Left forelimb (tissue), 1 donor: ENCODE measurements around the gene TENM3.
A peak's percentile ranks its signal among the peaks of the same experiment; 100 is the strongest.

Experiments used
- DNase-seq: peaks from one replicate; pipeline ENCODE4 v3.0.0-alpha.2; 2018; ENCODE audit warnings: low spot score

Gene TENM3

GRCh38 chr4:182778222-182778982 lies 535.2 kb downstream of the TENM3 start:
- DNase-seq: no peak

GRCh38 chr4:182786991-182787390 lies 543.8 kb downstream of the TENM3 start:
- no peak for DNase-seq

- no peak for DNase-seq
Observed at GRCh38 chr4:182788201-182788600, 545.0 kb downstream of the TENM3 start.

DNA sequence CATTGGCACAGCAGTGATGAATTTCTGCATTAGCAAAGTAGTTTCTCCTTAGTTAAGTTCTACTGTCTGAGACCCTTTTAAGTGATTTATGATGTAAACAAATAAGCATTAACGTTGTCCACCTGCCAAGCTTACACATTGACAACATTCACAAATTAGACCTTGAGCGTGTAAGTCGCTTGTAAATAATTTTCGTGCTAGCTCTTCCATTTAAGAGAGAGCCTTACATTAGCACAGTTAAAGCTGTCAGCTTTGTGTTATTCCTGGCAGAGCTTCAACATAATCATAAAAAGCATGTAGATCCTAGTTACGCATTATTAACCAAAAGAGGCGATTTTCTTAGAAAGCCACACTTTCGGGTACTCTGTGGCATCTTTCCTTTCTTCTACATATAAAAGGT lies 546.3 kb downstream of the TENM3 start:
- DNase-seq: no peak

DNA sequence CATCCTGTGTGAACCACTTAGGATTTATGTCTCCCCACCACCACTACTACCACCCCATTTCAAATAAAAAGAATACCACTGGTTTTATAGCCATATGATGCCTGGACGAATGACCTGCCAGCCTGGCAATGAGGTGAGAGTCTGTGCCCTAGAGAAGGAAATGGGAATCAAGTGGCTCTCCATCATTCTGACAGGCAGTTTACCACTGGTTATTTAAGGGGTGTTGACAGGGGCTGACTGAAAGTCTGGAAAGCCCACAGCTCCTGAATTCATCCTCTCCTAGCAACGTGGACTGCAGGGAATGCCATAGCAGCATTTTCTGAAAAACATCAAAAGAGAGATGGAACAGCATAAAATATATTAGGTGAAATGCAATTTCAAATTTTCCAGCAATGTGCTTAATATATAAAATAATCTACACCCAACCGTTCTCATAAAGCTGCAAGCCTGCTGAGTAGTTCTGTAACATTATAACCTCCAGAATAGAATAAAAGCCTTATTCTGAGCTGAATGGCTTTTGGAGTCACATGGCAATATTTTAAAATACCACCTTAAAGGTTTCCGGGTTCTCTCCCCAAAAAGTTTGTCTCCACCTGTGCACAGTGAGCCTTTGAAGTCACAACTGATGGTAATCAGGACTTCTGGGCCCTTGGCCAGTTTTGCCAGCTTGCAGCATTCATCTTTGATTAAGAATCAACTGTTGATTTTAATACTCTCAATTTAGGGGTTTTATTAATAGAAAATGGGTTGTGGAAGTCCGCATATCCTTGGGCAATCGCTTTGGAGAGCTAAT lies 552.4 kb downstream of the TENM3 start:
- DNase-seq: no peak

- no peak for DNase-seq
Observed at GRCh38 chr4:182799515-182800215, 556.5 kb downstream of the TENM3 start.

DNA sequence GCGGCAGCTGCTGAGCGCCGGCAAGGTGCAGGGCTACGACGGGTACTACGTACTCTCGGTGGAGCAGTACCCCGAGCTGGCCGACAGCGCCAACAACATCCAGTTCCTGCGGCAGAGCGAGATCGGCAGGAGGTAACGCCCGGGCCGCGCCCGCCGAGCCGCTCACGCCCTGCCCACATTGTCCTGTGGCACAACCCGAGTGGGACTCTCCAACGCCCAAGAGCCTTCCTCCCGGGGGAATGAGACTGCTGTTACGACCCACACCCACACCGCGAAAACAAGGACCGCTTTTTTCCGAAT lies 557.0 kb downstream of the TENM3 start:
- DNase-seq: no peak

DNA sequence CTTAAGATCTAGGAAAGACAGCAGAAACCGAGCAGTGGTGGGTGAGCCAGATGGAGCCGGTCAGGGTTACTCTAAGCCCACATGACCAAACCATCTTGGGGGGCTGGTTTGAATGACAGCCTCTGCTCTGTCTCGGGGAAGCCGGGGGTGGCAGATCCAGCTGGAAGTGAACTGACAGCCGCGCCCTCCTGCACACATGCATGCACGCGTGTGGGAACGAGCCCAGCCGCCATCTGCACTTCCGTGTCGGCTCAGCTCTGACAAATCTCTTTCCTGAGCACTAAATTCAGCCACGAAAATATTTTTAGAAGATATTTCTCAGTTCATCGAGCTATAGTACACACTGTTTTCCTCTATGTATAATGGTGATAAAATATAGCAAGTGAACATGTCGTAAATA lies 558.4 kb downstream of the TENM3 start:
- DNase-seq: no peak

DNA sequence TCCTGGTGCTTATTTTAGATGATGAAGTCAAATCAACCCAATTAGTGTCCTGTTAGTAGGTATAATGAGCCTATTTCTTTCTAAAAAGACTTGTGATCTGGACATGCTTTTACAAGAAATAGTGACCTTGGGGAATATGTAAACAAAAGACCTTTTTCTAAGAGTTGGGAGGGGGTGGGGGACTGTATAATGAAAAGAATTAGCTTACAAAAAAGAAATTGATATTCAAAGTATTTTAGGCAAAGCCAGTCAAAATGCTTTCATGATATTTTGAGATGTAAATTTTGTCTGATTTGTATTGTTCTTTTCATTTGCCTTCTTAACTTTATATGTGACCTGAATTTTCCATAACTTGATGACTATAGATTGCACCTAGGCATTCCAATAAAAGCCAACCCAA lies 559.4 kb downstream of the TENM3 start:
- DNase-seq: no peak

GRCh38 chr4:182803235-182803634 lies 560.0 kb downstream of the TENM3 start:
- no peak for DNase-seq

- DNase-seq: no peak
Observed at GRCh38 chr4:182804131-182804530, 560.9 kb downstream of the TENM3 start.

DNA sequence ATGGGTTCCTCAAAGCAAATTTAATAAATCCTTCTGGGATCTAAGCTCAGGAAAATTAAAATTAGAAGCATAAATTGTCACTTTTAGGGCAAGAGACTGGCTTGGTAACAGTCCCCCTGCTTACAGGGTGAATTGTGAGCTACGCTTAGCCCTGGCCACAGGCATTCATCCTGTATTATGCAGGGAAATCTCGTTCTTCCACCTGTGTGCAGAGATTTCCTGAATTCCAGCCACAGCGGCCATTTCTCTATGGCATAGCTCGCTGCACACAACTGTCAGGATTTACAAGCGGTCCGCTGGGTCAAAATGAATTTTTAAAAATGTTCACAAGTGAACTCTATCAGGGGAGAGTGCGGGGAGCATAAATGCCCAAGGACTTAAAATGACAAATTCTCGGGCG lies 562.1 kb downstream of the TENM3 start:
- no peak for DNase-seq

GRCh38 chr4:182805750-182806149 lies 562.5 kb downstream of the TENM3 start:
- no peak for DNase-seq

DNA sequence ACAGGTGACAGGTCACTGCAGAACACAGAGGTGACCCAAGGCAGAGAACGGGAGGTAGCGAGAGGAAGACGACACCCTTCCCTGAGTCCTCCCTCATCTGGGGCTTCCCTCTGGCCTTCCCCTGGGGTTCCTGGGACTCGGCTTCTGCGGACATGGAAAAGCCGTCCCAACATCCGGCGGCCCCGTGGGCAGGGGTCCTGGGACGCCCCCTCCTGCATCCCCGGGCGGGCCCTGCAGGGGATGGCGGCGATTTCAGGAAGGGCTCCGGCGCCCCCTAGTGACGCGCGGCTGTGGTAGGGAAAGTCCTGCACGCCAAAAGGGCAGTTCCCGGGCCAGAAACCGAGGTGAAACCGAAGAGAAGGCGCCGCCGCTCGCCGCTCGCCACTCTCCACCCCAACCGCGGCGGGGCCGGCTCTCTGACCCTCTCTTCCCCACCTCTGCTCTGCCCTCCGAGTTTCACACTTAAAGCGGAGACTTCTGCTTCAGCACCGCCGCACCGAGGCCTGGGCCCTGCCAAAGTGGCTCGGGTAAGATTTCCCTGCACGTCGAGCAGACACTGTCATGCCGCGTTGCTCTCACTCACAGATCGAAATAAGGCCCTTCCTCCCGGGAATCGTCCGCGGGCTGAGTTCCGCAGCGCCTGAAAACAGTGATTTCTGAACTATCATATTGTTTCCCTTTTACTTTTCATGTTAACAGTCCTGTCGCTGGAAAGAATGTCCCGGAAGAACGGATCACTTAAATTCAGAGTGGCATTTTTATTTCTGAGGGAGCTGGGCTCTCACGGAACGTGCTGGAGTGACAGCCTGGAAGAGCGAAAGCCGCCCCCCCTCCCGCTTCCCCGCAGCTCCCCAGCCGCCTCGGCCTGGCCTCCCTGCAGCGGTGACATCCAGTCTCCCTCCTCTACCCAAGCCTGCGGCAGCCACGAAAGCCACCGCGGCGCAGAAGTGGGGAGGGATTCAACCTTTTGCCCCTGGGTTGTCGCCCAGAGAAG lies 563.4 kb downstream of the TENM3 start:
- DNase-seq: peak; percentile 92

GRCh38 chr4:182807346-182807745 lies 564.1 kb downstream of the TENM3 start:
- no peak for DNase-seq

DNA sequence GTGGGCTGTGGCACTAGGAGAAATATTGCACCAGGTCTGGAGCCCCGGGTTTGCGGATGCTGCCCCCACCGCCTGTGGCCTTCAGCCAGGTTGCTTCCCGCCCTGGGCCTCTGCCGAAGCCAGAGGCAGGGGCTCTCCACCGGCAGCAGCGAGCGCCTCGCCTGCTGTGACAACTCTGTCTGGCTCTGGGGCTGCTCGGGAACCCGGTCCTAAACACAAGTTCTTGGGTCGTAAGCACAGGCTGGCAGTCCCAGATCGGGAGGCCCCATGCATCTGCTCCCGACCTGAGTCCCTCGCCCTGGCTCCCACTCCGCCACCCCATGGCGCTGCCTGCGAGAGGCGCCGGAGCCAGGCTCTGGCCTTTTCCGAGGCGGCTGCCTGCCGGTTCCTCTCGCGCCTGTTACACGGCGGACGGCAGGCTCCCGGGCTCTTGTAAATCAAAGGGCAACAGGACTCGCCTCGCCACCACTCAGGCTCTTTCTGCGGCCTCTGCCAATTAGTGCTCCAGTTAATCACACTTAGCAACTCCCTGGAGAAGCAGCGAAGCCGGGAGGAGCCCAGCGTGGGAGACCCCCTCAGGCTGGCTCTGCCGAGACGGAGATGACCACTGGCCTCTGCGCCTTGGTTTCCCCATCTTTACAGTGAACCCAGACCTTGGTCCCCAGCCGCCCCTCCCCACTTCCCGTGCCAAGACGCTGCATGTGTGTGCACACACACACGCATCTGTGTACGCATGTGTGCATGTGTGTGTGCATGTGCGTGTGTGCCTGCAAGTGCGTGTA lies 564.8 kb downstream of the TENM3 start:
- no peak for DNase-seq

DNA sequence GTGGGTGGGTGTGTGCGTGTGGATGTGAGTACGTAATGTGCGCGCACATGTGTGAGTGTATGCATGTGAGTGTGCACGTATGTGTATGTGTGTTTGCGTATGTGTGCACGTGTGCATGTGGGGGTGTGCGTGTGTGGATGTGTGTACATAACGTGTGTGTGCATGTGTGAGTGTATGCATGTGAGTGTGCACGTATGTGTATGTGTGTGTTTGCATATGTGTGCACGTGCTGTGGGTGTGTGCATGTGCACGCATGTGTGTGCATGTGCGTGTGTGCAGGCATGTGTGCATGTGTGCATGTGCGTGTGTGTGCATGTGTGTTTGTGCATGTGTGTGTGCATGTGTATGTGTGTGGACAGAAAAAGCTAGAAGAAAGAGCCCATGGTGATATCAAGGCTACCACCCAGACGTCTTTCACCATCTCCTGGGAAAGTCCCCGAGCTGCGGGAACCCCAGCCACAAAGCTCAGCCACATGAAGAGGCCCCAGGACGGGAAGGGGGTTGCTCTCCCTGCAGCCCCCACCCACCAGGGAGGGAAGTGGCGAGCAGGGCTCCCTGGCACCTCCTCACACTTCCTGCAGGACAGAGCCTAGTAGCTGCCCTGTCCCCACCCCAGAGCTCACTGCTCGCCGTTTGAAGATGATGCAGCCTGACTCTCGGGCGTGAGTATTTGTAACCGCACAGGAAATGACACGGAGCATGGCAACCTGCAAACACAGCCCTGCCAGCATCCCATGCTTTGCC lies 565.6 kb downstream of the TENM3 start:
- no peak for DNase-seq

GRCh38 chr4:182809417-182810102 lies 566.4 kb downstream of the TENM3 start:
- no peak for DNase-seq

GRCh38 chr4:182810103-182810615 lies 567.0 kb downstream of the TENM3 start:
- DNase-seq: no peak
